Epithelial cell of esophagus (primary cell): ENCODE results near the gene ADAMTSL4.

Experiments used
- DNase-seq: peaks from one replicate; pipeline ENCODE4 v3.0.0; 2010; ENCODE audit warnings: low read depth
- H3K4me3 ChIP-seq: 2 replicates; pipeline ENCODE4 v1.5.1; 2011; ENCODE audit warnings: mild to moderate bottlenecking, low read length, control low read depth
- CTCF ChIP-seq: IDR thresholded peaks from 2 replicates; pipeline ENCODE4 v1.5.1; 2011; ENCODE audit warnings: low read depth, mild to moderate bottlenecking, low read length, control low read depth, inconsistent platforms; ENCODE audit not compliant: insufficient read depth; ENCODE audit errors: missing control alignments

ADAMTSL4 gene

GRCh38 chr1:150516616-150517015, 32.6 kb upstream of the ADAMTSL4 start:
- no peak for TF ChIP-seq CTCF
- peak; percentile 52 for DNase-seq

GRCh38 chr1:150521196-150521968, 27.8 kb upstream of the ADAMTSL4 start:
- DNase-seq, result no peak
- H3K4me3 ChIP-seq, result no peak overlapping the region
- no peak for TF ChIP-seq CTCF

More at GRCh38 chr1:150516616-150517015, 32.6 kb upstream of the ADAMTSL4 start:
- H3K4me3 ChIP-seq, result peak overlapping the region; percentile 49

GRCh38 chr1:150525348-150525747, 23.9 kb upstream of the ADAMTSL4 start:
- no peak for TF ChIP-seq CTCF
- H3K4me3 ChIP-seq, result no peak overlapping the region
- no peak for DNase-seq

- DNase-seq, result peak; percentile 76
- TF ChIP-seq CTCF, result no peak
- no peak overlapping the region for H3K4me3 ChIP-seq
Measured at GRCh38 chr1:150528196-150528595, 21.0 kb upstream of the ADAMTSL4 start.

- no peak for TF ChIP-seq CTCF
- no peak overlapping the region for H3K4me3 ChIP-seq
- DNase-seq, result peak; percentile 83
Measured at GRCh38 chr1:150529017-150529416, 20.2 kb upstream of the ADAMTSL4 start.

- no peak for TF ChIP-seq CTCF
- no peak for DNase-seq
- no peak overlapping the region for H3K4me3 ChIP-seq
Measured at GRCh38 chr1:150530491-150531159, 18.6 kb upstream of the ADAMTSL4 start.
